HL-60/S4 (cell line): ENCODE results near the gene HOMER3.
"Not testable (repeated sequence)": the region's sequence is repeated elsewhere in the genome, so short reads cannot be mapped to it uniquely, and the experiment has no call there.

ENCODE experiments used
- in situ Hi-C: fragments of 300-500 bp; cut with MboI; formaldehyde crosslinking; loops from 2 replicates; pipeline ENCODE4 v1.14.3; 2022; ENCODE audit warnings: low sequenced_read_pairs

HOMER3 gene

GRCh38 chr19:18929311-18929710 is 11.7 kb downstream of the HOMER3 start:
- in situ Hi-C loops: no loop called here

DNA sequence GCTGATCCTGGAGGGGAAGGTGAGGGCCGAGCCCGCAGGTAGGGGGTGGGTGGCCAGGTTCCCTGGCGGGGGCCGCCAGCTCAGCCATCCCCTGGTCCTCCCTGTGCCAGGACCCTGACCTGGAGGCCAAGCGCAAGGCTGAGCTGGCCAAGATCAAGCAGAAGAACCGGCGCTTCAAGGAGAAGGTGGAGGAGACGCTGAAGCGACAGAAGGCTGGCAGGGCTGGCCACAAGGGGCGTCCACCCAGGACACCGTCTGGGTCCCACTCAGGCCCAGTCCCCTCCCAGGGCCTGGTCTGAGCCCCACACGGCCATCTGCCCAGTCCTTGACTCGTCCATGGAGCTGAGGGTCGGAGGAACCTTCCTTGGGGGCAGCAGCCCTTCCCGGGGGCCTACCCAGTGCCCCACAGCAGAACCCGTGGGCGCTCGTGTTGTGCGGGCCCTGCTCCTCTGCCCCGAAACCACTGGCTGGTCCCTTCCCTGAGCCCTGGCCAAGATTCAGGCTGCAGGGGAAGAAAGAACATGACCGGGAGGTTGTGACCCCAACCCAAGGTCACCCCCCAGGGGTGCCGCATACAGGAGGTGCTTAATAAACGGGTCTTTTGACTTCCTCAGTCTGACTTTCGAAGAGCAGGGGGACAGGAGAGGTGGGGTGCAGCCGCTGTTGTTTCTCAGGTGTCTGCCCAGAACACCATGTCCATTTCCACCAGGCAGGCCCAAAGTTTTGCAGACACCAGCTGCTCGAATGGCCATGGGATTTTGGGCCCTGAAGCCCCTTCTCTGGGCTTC is 12.8 kb downstream of the HOMER3 start:
- in situ Hi-C loops: no loop called here

DNA sequence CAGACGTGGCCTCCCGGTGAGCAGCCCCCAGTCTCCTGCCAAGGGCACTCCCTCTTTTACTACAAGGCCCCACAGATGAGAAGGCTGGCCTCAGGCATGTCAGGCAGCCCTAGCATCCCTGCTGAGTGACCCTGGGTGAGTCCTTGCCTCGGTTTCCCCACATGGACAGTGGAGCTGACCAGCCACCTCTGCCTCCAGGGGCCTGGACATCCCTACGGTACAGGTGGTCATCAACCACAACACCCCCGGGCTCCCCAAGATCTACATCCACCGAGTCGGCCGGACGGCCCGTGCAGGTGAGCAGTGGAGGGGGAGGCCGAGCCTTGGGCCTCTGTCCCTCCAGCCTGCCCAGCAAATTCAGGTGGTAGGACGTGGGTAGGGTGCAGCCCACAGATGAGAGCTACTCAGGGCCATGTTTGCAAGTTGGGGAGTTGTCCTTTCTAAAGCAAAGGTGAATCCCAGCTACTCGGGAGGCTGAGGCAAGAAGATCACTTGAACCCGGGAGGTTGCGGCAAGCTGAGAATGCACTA is 16.3 kb downstream of the HOMER3 start:
- in situ Hi-C loops: no loop called here

DNA sequence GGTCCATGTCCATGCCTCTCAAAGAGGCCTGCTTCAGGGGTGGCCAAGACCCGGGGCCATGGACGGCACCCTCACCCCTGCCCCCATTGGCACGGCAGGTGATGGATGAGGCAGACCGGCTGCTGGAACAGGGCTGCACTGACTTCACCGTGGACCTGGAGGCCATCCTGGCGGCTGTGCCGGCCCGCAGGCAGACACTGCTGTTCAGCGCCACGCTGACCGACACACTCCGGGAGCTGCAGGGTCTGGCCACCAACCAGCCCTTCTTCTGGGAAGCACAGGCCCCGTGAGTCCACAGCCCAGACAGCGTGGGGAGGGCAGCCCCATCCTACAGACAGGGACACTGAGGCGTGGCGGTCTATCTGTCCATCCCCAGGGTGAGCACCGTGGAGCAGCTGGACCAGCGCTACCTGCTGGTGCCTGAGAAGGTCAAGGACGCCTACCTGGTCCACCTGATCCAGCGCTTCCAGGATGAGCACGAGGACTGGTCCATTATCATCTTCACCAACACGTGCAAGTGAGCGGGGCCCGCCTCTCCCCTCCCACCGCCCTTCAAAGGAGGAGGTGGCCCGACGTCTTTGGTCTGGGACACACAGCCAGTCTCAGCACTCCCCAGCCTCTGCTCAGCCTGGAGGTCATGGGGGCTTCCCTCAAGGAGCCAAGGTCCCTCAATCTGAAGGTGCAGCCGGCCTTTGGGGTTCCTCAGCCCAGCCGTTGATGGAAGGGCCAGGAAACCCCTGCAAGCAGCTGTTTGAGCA is 18.6 kb downstream of the HOMER3 start:
- in situ Hi-C loops: no loop called here

- in situ Hi-C loops: no loop called here
Observed at GRCh38 chr19:18921593-18921992, 19.4 kb downstream of the HOMER3 start.

DNA sequence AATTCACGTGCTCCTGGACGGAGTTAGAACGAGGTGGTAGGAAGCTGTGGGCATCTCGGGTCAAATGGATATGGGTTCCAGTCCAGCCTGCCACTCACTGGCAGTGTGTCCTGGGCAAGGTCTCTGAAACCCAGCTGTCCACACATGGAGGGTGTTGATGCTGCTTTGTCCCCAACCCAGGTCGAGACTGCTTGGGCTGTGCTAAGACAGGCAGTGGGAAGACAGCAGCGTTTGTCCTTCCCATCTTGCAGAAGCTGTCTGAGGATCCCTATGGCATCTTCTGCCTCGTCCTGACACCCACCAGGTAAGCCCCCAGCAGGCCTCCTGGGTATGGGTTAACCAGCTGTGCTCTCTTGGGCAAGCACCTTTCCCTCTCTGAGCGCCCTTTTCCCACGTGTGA is 20.6 kb downstream of the HOMER3 start:
- in situ Hi-C loops: no loop called here

- in situ Hi-C loops: no loop called here
Observed at GRCh38 chr19:18919900-18920214, 21.2 kb downstream of the HOMER3 start.

DNA sequence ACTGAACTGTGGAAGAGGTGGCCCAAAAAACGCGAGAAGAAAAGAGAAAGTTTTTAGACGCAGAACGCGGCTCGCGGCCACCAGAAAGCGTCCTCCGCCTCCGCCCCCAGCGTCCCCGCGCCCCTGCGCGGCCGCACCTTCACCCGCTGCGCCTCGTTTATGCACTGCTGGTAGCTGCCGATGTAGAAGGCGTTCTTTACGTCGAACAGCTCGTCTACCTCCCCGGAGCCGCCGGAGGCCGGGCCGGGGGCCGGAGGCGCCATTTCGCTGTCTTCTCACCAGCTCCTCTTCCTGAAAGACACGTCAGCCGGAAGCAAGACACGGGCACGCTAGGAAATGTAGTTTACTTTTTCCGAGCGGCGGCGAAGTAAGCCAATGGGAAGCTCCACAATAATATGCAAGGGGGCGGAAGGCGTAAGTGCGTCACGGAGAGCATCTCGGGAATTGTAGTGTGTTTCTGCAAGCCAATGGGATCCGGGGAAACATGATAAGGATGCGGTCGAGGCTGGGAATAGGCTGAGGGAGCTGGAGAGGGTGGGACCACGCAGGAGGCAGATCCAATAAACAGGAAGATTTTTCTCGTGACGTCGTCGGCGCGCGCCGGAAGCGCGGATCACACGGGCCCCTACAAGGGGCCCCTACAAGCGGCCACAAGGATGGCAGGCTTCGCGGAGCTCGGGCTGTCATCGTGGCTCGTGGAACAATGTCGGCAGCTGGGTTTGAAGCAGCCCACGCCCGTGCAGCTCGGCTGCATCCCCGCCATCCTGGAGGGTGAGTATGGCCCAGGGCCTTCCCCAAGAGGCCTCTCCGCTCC is 21.7 kb downstream of the HOMER3 start, which contains the start of the genes COPE and DDX49:
COPE (minus strand) TSS at position 302 of the 814 bp plus-strand sequence; CDS start at position 263, 39 bp downstream.
DDX49 (plus strand) TSS at position 630 of the 814 bp plus-strand sequence; CDS start at position 657, 27 bp downstream.
- in situ Hi-C loops: no loop called here

- in situ Hi-C loops: not testable (repeated sequence)
Observed at GRCh38 chr19:18917593-18917992, 23.4 kb downstream of the HOMER3 start.

GRCh38 chr19:18915639-18916038 is 25.4 kb downstream of the HOMER3 start:
- in situ Hi-C loops: no loop called here

DNA sequence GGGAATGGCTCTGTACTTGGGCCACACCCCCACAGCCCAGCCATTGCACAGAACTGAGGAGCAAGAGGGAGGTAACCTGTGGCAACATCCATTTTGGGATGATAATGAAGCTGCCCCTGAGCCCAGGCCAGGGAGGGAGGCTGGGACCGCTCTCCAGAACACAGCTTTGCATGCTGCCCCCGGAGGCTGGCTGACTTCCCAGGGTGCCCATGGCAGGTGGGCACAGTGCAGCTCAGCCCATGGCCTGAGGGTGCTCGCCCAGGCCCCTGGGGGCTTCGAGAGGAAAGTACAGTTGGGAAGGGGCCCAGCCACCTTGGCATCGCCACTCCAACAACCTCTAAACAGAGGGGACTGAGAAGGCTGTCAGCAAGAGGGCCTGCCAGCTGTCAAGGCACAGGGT is 27.6 kb downstream of the HOMER3 start:
- in situ Hi-C loops: no loop called here

DNA sequence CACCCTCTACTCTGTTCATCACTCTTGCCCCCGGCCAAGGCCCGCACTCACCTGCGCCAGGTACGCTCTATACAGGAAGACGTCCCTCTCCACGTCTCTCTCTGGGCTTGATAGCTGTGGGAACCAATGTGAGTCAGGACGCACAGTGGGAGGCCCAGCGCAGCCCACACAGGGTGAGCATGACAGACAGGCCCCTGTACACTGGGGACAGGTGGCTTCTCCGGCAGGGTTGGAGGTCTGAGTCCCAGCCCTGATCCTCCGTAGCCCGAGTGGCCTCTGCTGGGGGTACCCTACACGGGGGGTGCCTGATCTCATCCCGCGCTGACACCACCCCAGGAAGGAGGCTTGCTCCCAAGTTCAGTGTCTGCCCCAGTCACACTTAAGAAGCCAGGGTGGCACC is 28.1 kb downstream of the HOMER3 start:
- in situ Hi-C loops: no loop called here

DNA sequence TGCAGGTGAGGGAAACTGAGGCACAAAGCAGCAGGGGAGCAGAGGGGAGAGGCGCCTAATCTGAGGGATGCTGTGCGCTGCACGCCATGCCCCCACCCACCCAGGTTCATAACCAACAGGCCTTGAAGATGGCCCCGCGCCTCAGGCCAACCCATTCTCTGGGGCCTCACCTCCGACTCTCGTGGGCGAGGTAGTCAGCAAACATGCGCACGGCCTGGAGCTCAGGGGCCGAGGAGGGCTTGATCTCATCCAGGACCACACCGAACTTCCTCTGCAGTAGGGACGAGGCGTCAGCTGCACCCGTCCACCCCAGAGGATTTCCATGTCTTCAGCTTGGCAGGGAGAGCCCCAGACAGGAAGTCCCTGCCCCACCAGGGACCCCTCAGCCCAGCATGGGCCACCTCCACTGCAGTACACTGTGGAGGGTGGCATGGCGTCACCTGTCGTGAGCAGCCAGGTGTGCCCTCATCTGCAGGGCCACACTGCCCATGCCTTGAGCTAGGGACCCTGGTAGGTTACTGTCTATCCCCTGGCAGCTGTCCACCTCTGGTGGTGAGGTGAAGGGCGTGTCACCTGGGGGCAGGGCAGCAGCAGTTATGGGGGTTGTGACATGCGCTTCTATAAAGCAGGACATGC is 30.1 kb downstream of the HOMER3 start:
- in situ Hi-C loops: no loop called here

- in situ Hi-C loops: no loop called here
Observed at GRCh38 chr19:18910010-18910409, 31.0 kb downstream of the HOMER3 start.

DNA sequence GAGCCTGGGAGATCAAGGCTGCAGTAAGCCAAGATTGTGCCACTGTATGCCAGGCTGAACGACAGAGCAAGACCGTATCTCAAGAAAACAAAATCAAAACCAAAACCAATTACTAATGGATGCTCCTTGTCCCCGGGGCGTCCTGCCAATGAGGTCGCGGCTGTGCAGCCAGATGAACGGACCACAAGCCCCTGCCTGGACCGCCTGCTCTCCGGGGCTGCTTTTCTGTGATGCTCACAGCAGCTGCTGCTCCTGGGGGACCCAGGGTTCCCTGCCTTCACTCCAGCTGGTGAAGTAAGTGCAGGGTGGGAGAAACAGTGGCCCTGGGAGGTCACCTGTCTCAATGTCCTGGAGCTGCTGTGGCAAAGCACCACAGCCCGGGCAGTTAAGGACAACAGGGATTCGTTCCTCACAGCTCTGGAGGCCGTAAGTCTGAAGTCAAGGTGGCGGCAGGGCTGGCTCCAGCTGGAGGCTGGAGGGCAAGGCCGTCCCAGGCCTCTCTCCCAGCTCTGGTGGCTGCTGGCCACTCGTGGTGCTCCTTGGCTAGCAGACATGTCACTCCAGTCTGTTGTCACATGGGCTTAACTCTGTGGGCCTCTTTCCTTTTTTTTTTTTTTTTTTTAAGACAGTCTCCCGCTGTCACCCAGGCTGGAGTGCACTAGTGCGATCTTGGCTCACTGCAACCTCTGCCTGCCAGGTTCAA is 31.9 kb downstream of the HOMER3 start:
- in situ Hi-C loops: no loop called here

DNA sequence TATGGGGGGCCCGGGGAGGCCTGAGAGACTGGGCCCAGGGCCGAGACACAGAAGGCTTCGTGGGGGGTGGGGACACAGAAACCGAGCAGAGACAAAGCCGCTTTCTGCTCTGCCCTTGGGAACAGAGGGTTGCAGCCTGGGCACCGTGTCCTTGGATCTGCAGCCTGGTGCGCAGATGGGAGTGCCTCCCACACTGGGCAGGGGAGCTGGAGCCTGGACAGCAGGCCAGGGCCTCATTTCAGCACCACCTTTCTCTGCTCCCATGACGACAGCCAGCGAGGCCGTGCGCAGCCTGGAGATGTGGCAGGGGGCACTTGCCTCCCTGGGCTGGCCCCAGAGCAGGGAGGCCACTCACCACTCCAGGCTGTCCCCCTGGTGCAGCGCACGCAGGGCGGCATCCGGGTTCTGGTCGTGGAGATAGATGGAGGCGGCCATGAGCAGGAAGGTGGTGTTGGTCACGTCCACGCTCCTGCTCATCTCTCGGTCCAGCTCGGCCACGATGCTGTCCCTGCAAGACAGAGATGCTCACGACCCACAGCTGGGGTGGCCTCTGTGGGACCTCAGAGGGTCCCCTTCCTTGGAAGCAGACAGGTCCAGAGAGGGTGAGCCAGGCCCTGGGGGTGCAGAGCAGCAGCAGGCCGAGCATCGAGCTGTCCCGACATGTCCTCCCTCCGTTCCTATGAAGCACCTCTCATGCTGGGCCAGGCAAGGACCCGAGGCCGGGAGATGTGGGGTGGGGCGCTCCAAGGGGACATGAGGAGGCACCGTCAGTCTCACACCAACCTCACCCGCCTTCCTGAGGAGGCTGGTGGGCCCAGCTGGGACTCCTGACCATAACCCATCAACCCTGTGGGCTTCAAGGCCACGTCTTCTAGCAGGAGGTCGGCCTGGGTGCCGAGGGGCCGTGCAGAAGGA is 34.2 kb downstream of the HOMER3 start:
- in situ Hi-C loops: no loop called here

- in situ Hi-C loops: no loop called here
Observed at GRCh38 chr19:18905513-18906236, 35.3 kb downstream of the HOMER3 start.

DNA sequence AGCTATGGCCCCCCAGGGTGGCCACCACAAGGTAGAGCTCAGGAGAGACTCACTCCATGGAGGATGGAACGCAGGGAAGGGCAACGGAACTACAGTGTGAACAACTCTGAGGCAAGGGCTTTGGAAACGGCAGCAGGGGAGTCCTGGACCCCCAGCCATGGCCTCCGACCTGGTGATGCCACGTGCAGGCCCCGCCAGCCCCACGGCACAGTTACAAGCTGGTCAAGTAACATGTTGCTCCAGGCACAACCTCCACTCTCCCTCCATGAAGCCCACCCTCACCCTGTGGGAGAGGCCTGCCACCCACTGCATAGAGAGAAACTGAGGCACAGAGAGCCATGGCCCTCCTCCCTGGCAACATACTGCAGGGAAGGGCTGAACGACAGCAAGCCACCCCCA is 36.0 kb downstream of the HOMER3 start:
- in situ Hi-C loops: no loop called here
